COR-L47 (cell line): ENCODE data around the gene SREBF2.
A peak's percentile ranks its signal among the peaks of the same experiment; 100 is the strongest.

Experiments used
- DNase-seq: peaks from one replicate; lab custom pipeline; 2025; lab: John Stamatoyannopoulos, UW

Gene SREBF2

GRCh38 chr22:41876675-41877074, 43.8 kb downstream of the SREBF2 start:
- DNase-seq = no peak

GRCh38 chr22:41880653-41881052, 47.7 kb downstream of the SREBF2 start:
- no peak for DNase-seq

- no peak for DNase-seq
Observed at GRCh38 chr22:41883400-41883799, 50.5 kb downstream of the SREBF2 start.

GRCh38 chr22:41885116-41885515, 52.2 kb downstream of the SREBF2 start:
- DNase-seq = no peak

- no peak for DNase-seq
Observed at GRCh38 chr22:41885516-41885915, 52.6 kb downstream of the SREBF2 start.

GRCh38 chr22:41888627-41889200, 55.8 kb downstream of the SREBF2 start:
- no peak for DNase-seq

- no peak for DNase-seq
Observed at GRCh38 chr22:41891407-41891806, 58.5 kb downstream of the SREBF2 start.

- DNase-seq = no peak
Observed at GRCh38 chr22:41892721-41893120, 59.8 kb downstream of the SREBF2 start.

- no peak for DNase-seq
Observed at GRCh38 chr22:41893591-41894375, 60.9 kb downstream of the SREBF2 start.

- DNase-seq = no peak
Observed at GRCh38 chr22:41898645-41899044, 65.7 kb downstream of the SREBF2 start.

GRCh38 chr22:41899110-41899509, 66.2 kb downstream of the SREBF2 start:
- DNase-seq = no peak

GRCh38 chr22:41899992-41900651, 67.2 kb downstream of the SREBF2 start:
- no peak for DNase-seq

- no peak for DNase-seq
Observed at GRCh38 chr22:41900652-41901312, 67.9 kb downstream of the SREBF2 start.

- DNase-seq = no peak
Observed at GRCh38 chr22:41902016-41902415, 69.1 kb downstream of the SREBF2 start.

GRCh38 chr22:41902932-41903421, 70.1 kb downstream of the SREBF2 start:
- peak; percentile 85 for DNase-seq

GRCh38 chr22:41904450-41905410, 71.8 kb downstream of the SREBF2 start:
- DNase-seq = no peak

- no peak for DNase-seq
Observed at GRCh38 chr22:41905411-41906202, 72.7 kb downstream of the SREBF2 start.

- no peak for DNase-seq
Observed at GRCh38 chr22:41906822-41907221, 73.9 kb downstream of the SREBF2 start.

GRCh38 chr22:41907436-41908401, 74.8 kb downstream of the SREBF2 start:
- DNase-seq = no peak
